Neural cell (in vitro differentiated cells): Measurements from ENCODE around the gene NAALAD2. TPM values are rescaled to one million over a fixed set of nuclear protein-coding genes. Genes with fewer than 3 reads are reported as not detected.

Experiments used
- polyA plus RNA-seq: library from polyadenylated mRNA; depleted of rRNA; stranded (reverse); fragments of >200 nt; gene quantifications from 2 replicates; pipeline ENCODE4 v1.2.3, GENCODE V29; 2014
- small RNA-seq, 3 experiments: library from RNA; depleted of rRNA; stranded (forward); fragments of <200 nt; gene quantifications; one replicate each; pipeline ENCODE3, GENCODE V24; 2012

Gene NAALAD2
- polyA plus RNA-seq, 1 donor from 2014 or later: 19.4 TPM

Small RNA genes within 50 kb of the gene (small RNA-seq; reads per million reads assigned to genes)
- gene RF00275: 0 reads per million in 3 experiments

Other genes starting within 250 kb of the NAALAD2 start
- gene TRIM49D1, start 212.4 kb upstream of the NAALAD2 start, polyA plus RNA-seq: not detected in 2 replicates
- not detected in 2 replicates for gene TRIM49D2, start 210.6 kb upstream of the NAALAD2 start, polyA plus RNA-seq
- gene TRIM64, start 168.6 kb upstream of the NAALAD2 start, polyA plus RNA-seq: not detected in 2 replicates
- not detected in 2 replicates for gene TRIM49C, start 103.6 kb upstream of the NAALAD2 start, polyA plus RNA-seq
- gene UBTFL1, start 48.7 kb upstream of the NAALAD2 start, polyA plus RNA-seq: not detected in 2 replicates
- 63.9 and 86.5 TPM in 2 replicates for gene CHORDC1, start 88.4 kb downstream of the NAALAD2 start, polyA plus RNA-seq